PC-3 (cell line): ENCODE results near the gene SELENOV. TPM values are rescaled to one million over a fixed set of nuclear protein-coding genes. Genes with fewer than 3 reads are reported as not detected.

Experiments
- ATAC-seq: fragments of 200-7000 bp; cut with Tn5 transposase; 2 replicates; pipeline ENCODE4 v1.9.1; 2020; ENCODE audit warnings: mild to moderate bottlenecking, moderate library complexity
- BruUV-seq: library from RNA; stranded (reverse); fragments of 400-500 nt; replicated peaks from 2 replicates; lab custom pipeline; 2021; lab: Mats Ljungman, UMichigan
- CTCF ChIA-PET: fragments of 300-600 bp; sonication (Branson Sonifier 250); formaldehyde crosslinking; loops from one replicate; lab custom pipeline; 2022; ENCODE audit warnings: antibody characterized with exemption; lab: Charles Lee
- POLR2A ChIA-PET: fragments of 300-600 bp; sonication (Branson Sonifier 250); formaldehyde crosslinking; loops from one replicate; lab custom pipeline; 2022; ENCODE audit warnings: antibody characterized with exemption; ENCODE audit not compliant: unreplicated experiment; lab: Charles Lee
- DNase-seq: peaks from one replicate; pipeline ENCODE4 v3.0.0-alpha.2; 2015
- H2AFZ ChIP-seq: fragments of 300-600 bp; sonication (generic); 2 replicates; pipeline ENCODE4 v1.6.0; 2016; ENCODE audit warnings: antibody characterized with exemption, low read length
- H3F3A ChIP-seq: fragments of 300-600 bp; sonication (generic); one replicate; pipeline ENCODE4 v1.6.0; 2017; ENCODE audit warnings: antibody characterized with exemption, low read length, control low read depth, mild to moderate bottlenecking; ENCODE audit not compliant: unreplicated experiment
- H3K27ac ChIP-seq: fragments of 300-600 bp; sonication (generic); 2 replicates; pipeline ENCODE4 v1.5.1; 2016; ENCODE audit warnings: mild to moderate bottlenecking, low read length
- H3K27me3 ChIP-seq: fragments of 300-600 bp; sonication (generic); 2 replicates; pipeline ENCODE4 v1.6.1; 2016; ENCODE audit warnings: low read length, mixed read lengths
- H3K36me3 ChIP-seq: fragments of 300-600 bp; sonication (generic); 2 replicates; pipeline ENCODE4 v1.6.1; 2016; ENCODE audit warnings: low read depth, mixed run types, low read length, mixed read lengths
- H3K4me1 ChIP-seq: fragments of 300-600 bp; sonication (generic); 2 replicates; pipeline ENCODE4 v1.5.1; 2016; ENCODE audit warnings: low read length; ENCODE audit not compliant: insufficient read depth
- H3K4me2 ChIP-seq: fragments of 300-600 bp; sonication (generic); 2 replicates; pipeline ENCODE4 v1.6.0; 2016; ENCODE audit warnings: low read length
- H3K4me3 ChIP-seq: fragments of 300-600 bp; sonication (generic); 2 replicates; pipeline ENCODE4 v1.5.1; 2016; ENCODE audit warnings: mild to moderate bottlenecking, low read length, mixed read lengths
- H3K79me2 ChIP-seq: fragments of 300-600 bp; sonication (generic); 2 replicates; pipeline ENCODE4 v1.6.1; 2017; ENCODE audit warnings: low read length, mixed read lengths
- H3K9ac ChIP-seq: fragments of 300-600 bp; sonication (generic); 2 replicates; pipeline ENCODE4 v1.6.0; 2016; ENCODE audit warnings: mild to moderate bottlenecking, low read length
- H3K9me2 ChIP-seq: fragments of 300-600 bp; sonication (generic); replicated peaks from 2 replicates; pipeline ENCODE4 v1.6.1; 2016; ENCODE audit warnings: mixed run types, low read length, mixed read lengths
- H3K9me3 ChIP-seq: fragments of 300-600 bp; sonication (generic); 2 replicates; pipeline ENCODE4 v1.6.1; 2016; ENCODE audit warnings: low read length, mixed read lengths
- H4K20me1 ChIP-seq: fragments of 300-600 bp; sonication (generic); 2 replicates; pipeline ENCODE4 v1.6.1; 2016; ENCODE audit warnings: low read length, mixed read lengths
- EZH2 ChIP-seq: fragments of 300-600 bp; sonication (generic); IDR thresholded peaks from one replicate; pipeline ENCODE4 v1.6.1; 2017; ENCODE audit warnings: antibody characterized with exemption, mild to moderate bottlenecking, low read length; ENCODE audit not compliant: unreplicated experiment
- EZH2phosphoT487 ChIP-seq: fragments of 300-600 bp; sonication (generic); IDR thresholded peaks from 2 replicates; pipeline ENCODE4 v1.6.1; 2018; ENCODE audit warnings: mild to moderate bottlenecking, antibody characterized with exemption, low read length, borderline replicate concordance
- intact Hi-C: fragments of 100-400 bp; cut with micrococcal nuclease; formaldehyde crosslinking; loops from 2 replicates; pipeline ENCODE4 v1.9.0; 2023
- total RNA-seq: library from RNA; depleted of rRNA; stranded (reverse); fragments of >200 nt; gene quantifications from 2 replicates; pipeline ENCODE4 v1.2.3, GENCODE V29; 2014
- TF ChIP-seq, protein P1 (sequence below): fragments of 300-600 bp; sonication (generic); conservative IDR thresholded peaks from 2 replicates; pipeline ENCODE4 v1.5.1; 2017; ENCODE audit warnings: antibody characterized with exemption, low read depth, mild to moderate bottlenecking, low read length

Gene SELENOV
- total RNA-seq, 1 experiment from 2014 or later, result not detected

GRCh38 chr19:39542206-39542605, 27.3 kb downstream of the SELENOV start:
- Histone ChIP-seq H3K27me3 (no peaks in the 10 kb centered on the region), H3K79me2 (peaks cover 17% of the 10 kb centered on the region), H3K9me3 (no peaks in the 10 kb centered on the region), H2AFZ (no peak overlapping the region), H3K27ac (no peak overlapping the region), H4K20me1 (no peaks in the 10 kb centered on the region), H3K4me3 (no peak overlapping the region), H3K9me2 (no peaks in the 10 kb centered on the region), H3K9ac (no peak overlapping the region), H3F3A (no peaks in the 10 kb centered on the region), H3K4me2 (no peak overlapping the region), H3K36me3 (no peaks in the 10 kb centered on the region), H3K4me1 (peaks cover 15% of the 10 kb centered on the region)
- TF ChIP-seq EZH2, result no peak
- TF ChIP-seq, protein P1, sequence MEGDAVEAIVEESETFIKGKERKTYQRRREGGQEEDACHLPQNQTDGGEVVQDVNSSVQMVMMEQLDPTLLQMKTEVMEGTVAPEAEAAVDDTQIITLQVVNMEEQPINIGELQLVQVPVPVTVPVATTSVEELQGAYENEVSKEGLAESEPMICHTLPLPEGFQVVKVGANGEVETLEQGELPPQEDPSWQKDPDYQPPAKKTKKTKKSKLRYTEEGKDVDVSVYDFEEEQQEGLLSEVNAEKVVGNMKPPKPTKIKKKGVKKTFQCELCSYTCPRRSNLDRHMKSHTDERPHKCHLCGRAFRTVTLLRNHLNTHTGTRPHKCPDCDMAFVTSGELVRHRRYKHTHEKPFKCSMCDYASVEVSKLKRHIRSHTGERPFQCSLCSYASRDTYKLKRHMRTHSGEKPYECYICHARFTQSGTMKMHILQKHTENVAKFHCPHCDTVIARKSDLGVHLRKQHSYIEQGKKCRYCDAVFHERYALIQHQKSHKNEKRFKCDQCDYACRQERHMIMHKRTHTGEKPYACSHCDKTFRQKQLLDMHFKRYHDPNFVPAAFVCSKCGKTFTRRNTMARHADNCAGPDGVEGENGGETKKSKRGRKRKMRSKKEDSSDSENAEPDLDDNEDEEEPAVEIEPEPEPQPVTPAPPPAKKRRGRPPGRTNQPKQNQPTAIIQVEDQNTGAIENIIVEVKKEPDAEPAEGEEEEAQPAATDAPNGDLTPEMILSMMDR, result no peak
- TF ChIP-seq EZH2phosphoT487, result no peak
- intact Hi-C loops, result no loop called here
- DNase-seq (no peak), ATAC-seq (no peak)
- ChIA-PET CTCF (no interaction called here), POLR2A (no interaction called here)
- BruUV-seq, result no TSS peak

- no peak overlapping the region for H3K9ac ChIP-seq
- intact Hi-C loops, result no loop called here
- peaks cover 11% of the 10 kb centered on the region for H3K4me1 ChIP-seq
- H3K4me3 ChIP-seq, result no peak overlapping the region
- no peaks in the 10 kb centered on the region for H3K36me3 ChIP-seq
- TF ChIP-seq EZH2phosphoT487 (no peak), EZH2 (no peak)
- DNase-seq (no peak), ATAC-seq (no peak)
- no peak overlapping the region for H3K4me2 ChIP-seq
- H2AFZ ChIP-seq, result no peak overlapping the region
- no peaks in the 10 kb centered on the region for H4K20me1 ChIP-seq
- no peaks in the 10 kb centered on the region for H3F3A ChIP-seq
- peaks cover 11% of the 10 kb centered on the region for H3K79me2 ChIP-seq
- H3K27me3 ChIP-seq, result no peaks in the 10 kb centered on the region
- CTCF ChIA-PET, result no interaction called here
- H3K9me2 ChIP-seq, result no peaks in the 10 kb centered on the region
- H3K27ac ChIP-seq, result no peak overlapping the region
- POLR2A ChIA-PET, result no interaction called here
- H3K9me3 ChIP-seq, result no peaks in the 10 kb centered on the region
- BruUV-seq, result no TSS peak
These were observed 28.5 kb downstream of the SELENOV start for GRCh38 chr19:39543477-39543857.

- Histone ChIP-seq H3K4me2 (no peak overlapping the region), H3F3A (no peaks in the 10 kb centered on the region), H3K79me2 (peaks cover 2% of the 10 kb centered on the region), H3K4me3 (no peak overlapping the region), H3K36me3 (no peaks in the 10 kb centered on the region), H3K9me2 (no peaks in the 10 kb centered on the region), H3K9me3 (no peaks in the 10 kb centered on the region), H3K27me3 (no peaks in the 10 kb centered on the region), H4K20me1 (no peaks in the 10 kb centered on the region), H3K9ac (no peak overlapping the region), H2AFZ (no peak overlapping the region), H3K27ac (no peak overlapping the region), H3K4me1 (peaks cover 6% of the 10 kb centered on the region; the same call in 1 of the 2 replicates)
- intact Hi-C loops, result no loop called here
- ChIA-PET POLR2A (no interaction called here), CTCF (no interaction called here)
- TF ChIP-seq, protein P1, result no peak
- TF ChIP-seq EZH2phosphoT487 (no peak), EZH2 (no peak)
- no TSS peak for BruUV-seq
- ATAC-seq (no peak), DNase-seq (no peak)
These were observed 29.4 kb downstream of the SELENOV start for GRCh38 chr19:39544226-39544903.
